Central memory CD8-positive, alpha-beta T cell (primary cell): ENCODE results near the gene MANSC4.

ENCODE experiments used
- ATAC-seq: fragments of 150-1000 bp; cut with Tn5 transposase; replicated peaks from 2 replicates; pipeline ENCODE4 v1.10.0; 2022; ENCODE audit warnings: mild to moderate bottlenecking, moderate FRiP score, moderate number of reproducible peaks; ENCODE audit not compliant: poor library complexity, severe bottlenecking; ENCODE audit errors: extremely low read depth
- DNase-seq, 2 donors: peaks; one replicate each; pipeline ENCODE4 v3.0.0; 2021; ENCODE audit warnings: low spot score in 2 of 2
- H3K27ac Mint-ChIP-seq: one replicate; pipeline ENCODE4 v1.8.0; 2022; ENCODE audit warnings: low read depth, mild to moderate bottlenecking, moderate library complexity, mixed read lengths
- H3K27me3 Mint-ChIP-seq: one replicate; pipeline ENCODE4 v1.8.0; 2022; ENCODE audit warnings: mixed read lengths
- H3K36me3 Mint-ChIP-seq: one replicate; pipeline ENCODE4 v1.8.0; 2022; ENCODE audit warnings: mild to moderate bottlenecking, moderate library complexity, mixed read lengths; ENCODE audit not compliant: insufficient read depth
- H3K4me1 Mint-ChIP-seq: one replicate; pipeline ENCODE4 v1.8.0; 2022; ENCODE audit warnings: mixed read lengths
- H3K4me3 Mint-ChIP-seq: one replicate; pipeline ENCODE4 v1.8.0; 2022; ENCODE audit warnings: mild to moderate bottlenecking, moderate library complexity, mixed read lengths
- H3K9me3 Mint-ChIP-seq: one replicate; pipeline ENCODE4 v1.8.0; 2022; ENCODE audit warnings: mixed read lengths

MANSC4 gene

DNA sequence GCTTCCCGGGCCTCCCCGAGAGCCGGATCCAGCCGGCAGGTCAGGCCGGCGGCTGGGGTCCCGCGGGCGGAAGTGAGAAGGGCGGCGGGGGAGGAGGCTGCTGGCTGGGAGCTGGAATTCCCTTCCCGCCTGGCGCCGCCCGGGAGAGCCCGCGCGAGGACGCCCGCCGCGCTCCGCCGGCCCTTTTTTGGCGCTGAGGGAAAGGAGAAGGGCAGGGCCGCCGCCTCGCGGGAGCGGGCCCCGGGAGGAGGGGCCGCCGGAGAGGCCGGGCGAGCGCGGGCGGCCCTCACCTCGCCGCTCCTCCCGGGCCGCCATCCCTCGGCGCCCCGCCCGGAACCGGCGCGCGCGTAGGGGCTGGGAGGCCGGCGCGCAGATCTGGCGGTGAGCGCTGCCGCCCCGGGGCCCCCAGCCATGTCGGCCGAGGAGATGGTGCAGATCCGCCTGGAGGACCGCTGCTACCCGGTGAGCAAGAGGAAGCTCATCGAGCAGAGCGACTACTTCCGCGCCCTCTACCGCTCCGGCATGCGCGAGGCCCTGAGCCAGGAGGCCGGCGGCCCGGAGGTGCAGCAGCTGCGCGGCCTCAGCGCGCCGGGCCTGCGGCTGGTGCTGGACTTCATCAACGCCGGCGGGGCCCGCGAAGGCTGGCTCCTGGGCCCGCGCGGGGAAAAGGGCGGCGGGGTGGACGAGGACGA, at the start of gene MANSC4, which contains the start of gene KLHL42:
MANSC4 (minus strand) TSS at position 317 of the 692 bp plus-strand sequence. CDS start 8,960 bp downstream, outside the sequence.
KLHL42 (plus strand) TSS at position 314 of the 692 bp plus-strand sequence; CDS start at position 412, 98 bp downstream.
- H3K27me3 Mint-ChIP-seq: no peaks in the 10 kb centered on the region
- peak within 1 kb of the TSS; percentile 83 for H3K4me3 Mint-ChIP-seq
- no peaks in the 10 kb centered on the region for H3K9me3 Mint-ChIP-seq
- peak; percentile 47 to 51 for DNase-seq
- peaks cover 7% of the 10 kb centered on the region for H3K36me3 Mint-ChIP-seq
- peak within 1 kb of the TSS; percentile 25 for H3K27ac Mint-ChIP-seq
- peaks cover 38% of the 10 kb centered on the region for H3K4me1 Mint-ChIP-seq
- peak; percentile 81 for ATAC-seq

DNA sequence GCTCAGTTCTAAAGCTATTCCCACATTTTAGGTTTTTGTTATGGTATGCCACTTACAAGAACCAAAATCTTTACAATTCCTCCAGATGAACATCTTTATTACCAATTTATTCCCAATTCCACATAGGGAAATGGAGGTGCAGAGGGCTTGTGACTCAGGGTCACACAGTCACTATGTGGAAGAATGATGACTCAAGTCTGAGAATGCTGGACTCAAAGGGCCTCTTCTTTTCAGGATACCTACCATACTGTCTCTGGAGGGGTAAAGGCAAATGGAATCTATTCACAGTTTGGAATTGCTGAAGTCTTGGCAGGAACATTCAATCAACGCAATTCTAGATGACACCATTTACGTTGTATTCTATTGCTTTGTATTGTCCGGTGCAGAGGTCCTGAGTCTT, 48.2 kb upstream of the MANSC4 start:
- H3K4me3 Mint-ChIP-seq: no peak overlapping the region
- H3K27me3 Mint-ChIP-seq: peaks cover 52% of the 10 kb centered on the region
- H3K36me3 Mint-ChIP-seq: peaks cover 4% of the 10 kb centered on the region
- ATAC-seq (no peak), DNase-seq (no peak)
- peaks cover 6% of the 10 kb centered on the region for H3K4me1 Mint-ChIP-seq
- no peak overlapping the region for H3K27ac Mint-ChIP-seq
- H3K9me3 Mint-ChIP-seq: no peaks in the 10 kb centered on the region

DNA sequence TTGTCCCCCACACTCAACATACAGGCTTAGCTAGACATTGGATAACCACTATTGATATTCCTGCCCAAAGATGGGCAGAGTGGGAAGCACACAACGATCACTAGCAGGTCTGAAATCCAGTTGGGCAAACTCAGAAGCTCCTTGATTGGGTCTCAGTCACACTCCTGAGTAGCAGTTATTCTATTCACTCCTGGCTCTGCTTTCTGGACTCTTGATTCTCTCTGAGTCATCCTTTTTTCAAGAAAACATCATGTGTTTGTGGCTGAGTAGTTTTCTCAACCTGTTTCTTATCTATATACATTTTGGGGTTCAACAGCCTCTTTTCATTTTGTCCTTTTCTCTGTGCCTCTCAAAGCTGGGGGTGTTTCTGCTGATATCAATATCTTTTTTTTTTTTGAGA, 46.0 kb upstream of the MANSC4 start:
- Mint-ChIP-seq H3K4me1 (peaks cover 19% of the 10 kb centered on the region), H3K4me3 (no peak overlapping the region), H3K36me3 (peaks cover 4% of the 10 kb centered on the region), H3K27ac (no peak overlapping the region), H3K9me3 (no peaks in the 10 kb centered on the region), H3K27me3 (peaks cover 36% of the 10 kb centered on the region)
- no peak for ATAC-seq
- no peak for DNase-seq

DNA sequence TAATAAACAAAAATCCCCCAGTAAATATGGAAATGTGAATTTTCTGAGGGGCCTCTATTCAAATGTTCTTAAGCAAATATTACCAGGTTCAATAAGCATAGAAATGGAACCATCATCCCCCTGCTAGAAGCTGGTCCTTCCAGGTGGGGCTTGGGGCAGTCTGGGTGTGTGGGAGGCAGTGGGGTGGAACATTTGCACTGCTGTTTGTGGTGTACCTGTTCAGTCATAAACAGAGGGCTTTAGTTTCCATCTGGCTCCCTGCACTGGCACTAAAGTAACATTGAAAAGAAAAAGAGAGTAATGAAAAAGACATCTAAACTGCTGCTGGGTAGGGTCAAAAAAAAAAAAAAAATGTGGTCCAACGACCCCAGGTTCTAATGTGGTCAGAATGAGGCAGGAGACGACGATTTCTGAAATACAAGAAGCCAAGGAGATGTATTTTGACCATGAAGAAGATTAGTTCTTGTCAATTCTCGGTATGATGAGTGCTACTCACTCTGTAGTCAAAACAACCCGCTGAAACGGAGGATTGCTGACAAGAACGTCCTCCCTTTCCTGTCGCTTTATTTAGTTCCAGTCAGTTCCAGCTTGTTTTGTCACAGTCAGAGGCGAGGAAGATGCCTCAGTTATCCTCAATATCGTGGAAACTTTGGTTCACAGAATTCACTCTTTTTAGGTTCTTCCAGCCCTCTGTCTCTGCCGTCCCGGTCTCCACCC, 44.2 kb upstream of the MANSC4 start:
- Mint-ChIP-seq H3K4me1 (peaks cover 20% of the 10 kb centered on the region), H3K36me3 (peaks cover 5% of the 10 kb centered on the region), H3K9me3 (no peaks in the 10 kb centered on the region), H3K27me3 (peaks cover 23% of the 10 kb centered on the region), H3K4me3 (no peak overlapping the region), H3K27ac (peak overlapping the region; percentile 76)
- ATAC-seq (no peak), DNase-seq (no peak)

DNA sequence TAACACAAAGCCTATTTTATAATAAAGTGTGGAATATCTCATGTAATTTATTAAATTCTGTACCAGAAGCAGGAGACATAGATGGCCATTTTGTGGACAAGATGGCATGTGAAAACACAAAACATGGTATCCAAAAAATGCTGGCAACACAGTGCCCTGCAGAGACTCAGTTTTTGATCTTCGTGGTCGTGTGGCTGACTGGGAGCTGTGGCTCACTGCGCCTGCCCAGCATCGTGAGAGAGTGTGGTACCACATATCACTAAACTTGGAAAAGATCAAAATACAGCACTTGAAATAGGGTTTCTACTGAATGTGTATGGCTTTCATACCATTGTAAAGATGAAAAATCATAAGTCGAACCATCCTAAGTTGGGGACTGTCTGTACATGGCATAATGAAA, 43.0 kb upstream of the MANSC4 start:
- ATAC-seq: no peak
- peaks cover 27% of the 10 kb centered on the region for H3K27me3 Mint-ChIP-seq
- peaks cover 20% of the 10 kb centered on the region for H3K4me1 Mint-ChIP-seq
- no peak overlapping the region for H3K27ac Mint-ChIP-seq
- no peak for DNase-seq
- no peak overlapping the region for H3K4me3 Mint-ChIP-seq
- no peaks in the 10 kb centered on the region for H3K9me3 Mint-ChIP-seq
- H3K36me3 Mint-ChIP-seq: peaks cover 4% of the 10 kb centered on the region

DNA sequence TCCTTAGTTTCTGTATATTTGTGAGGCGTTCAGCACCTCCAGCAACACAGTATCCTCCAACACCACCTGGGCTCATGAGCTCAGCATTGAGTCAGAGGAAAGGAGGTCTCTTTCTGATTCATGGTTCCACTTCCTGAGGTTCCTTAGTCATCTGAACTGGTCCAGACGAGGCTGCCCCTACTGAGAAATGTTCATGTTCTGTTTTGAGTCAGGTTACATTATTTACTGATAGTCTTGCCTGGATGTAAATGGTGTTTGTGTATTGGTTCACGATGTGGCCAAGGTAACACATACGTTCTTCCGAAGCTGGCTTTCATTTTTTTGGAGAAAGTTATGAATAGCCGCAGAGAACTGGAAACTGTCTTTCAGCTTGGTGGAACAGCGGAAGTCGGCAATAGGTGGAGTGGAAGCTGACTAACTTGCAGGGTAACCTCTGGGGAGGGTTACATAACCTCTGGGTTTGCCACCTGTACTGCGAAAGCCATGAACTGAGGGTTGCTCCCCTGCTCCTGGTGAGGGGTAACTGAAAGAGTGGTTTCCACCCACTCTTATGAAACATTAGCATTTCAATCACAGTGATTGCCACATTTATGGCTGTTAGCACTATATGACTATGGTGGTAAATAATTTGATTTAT, 42.2 kb upstream of the MANSC4 start:
- H3K36me3 Mint-ChIP-seq: peaks cover 3% of the 10 kb centered on the region
- H3K4me1 Mint-ChIP-seq: peaks cover 20% of the 10 kb centered on the region
- peak; percentile 82 for ATAC-seq
- peaks cover 31% of the 10 kb centered on the region for H3K27me3 Mint-ChIP-seq
- H3K9me3 Mint-ChIP-seq: no peaks in the 10 kb centered on the region
- peak overlapping the region; percentile 38 for H3K27ac Mint-ChIP-seq
- peak; percentile 16 to 40 for DNase-seq
- peak overlapping the region; percentile 59 for H3K4me3 Mint-ChIP-seq

DNA sequence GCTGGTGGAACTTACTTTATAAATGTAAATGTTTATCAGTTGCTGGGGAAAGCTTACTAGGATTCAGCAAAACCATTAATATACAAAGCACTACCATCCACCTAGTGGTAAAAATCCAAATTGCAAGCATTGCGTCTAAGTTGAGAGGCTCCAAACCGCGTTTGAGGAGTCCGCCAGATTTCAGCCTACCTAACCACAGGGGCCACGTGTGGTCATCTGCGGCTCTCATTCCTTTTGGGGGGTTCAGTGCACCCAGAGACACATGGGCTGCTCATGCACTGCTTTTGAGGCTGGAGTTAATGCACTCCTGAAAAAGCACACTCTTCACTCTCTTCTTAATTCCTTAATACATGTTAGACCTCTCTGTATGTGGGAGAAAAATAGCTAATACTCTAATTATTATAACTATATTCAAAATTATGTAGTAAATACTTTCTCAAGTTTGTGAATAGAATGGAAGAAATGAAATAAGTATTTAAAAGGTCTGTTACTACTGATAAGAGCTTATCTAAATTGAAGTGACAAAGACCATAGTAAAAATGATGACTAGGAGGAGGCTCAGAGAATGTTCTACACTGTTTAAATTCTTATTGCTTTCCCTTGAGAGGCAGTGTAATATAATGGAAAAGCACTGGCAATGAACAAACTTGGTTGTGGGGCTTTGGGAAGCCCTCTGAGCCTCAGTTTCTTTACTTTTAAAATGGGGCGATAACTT, 41.4 kb upstream of the MANSC4 start:
- Mint-ChIP-seq H3K4me3 (peak overlapping the region; percentile 59), H3K27ac (no peak overlapping the region), H3K4me1 (peaks cover 20% of the 10 kb centered on the region), H3K27me3 (peaks cover 31% of the 10 kb centered on the region), H3K36me3 (peaks cover 3% of the 10 kb centered on the region), H3K9me3 (no peaks in the 10 kb centered on the region)
- DNase-seq (peak in 1 of 2 donors; percentile 12), ATAC-seq (no peak)

DNA sequence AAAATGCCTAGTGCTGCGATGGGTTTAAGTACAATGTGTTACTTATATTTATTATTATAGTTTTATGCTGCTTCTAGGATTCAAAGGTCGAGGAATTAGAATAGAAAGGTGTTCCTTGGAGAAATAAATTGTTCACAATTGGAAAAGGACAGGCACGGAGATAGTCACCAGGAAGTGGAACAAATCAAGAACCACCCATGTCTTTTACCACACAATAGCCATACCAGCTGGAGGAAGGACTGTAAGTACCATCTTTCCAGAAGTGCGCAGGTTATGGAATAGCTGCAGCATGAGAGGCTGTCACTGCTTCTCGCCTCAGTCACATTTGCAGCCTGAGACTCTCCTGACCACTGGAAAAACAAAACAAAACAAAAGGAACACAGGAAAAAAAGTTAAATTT, 40.5 kb upstream of the MANSC4 start:
- H3K9me3 Mint-ChIP-seq: no peaks in the 10 kb centered on the region
- no peak for DNase-seq
- H3K27ac Mint-ChIP-seq: no peak overlapping the region
- no peak for ATAC-seq
- peaks cover 3% of the 10 kb centered on the region for H3K36me3 Mint-ChIP-seq
- H3K4me1 Mint-ChIP-seq: peaks cover 20% of the 10 kb centered on the region
- no peak overlapping the region for H3K4me3 Mint-ChIP-seq
- H3K27me3 Mint-ChIP-seq: peaks cover 22% of the 10 kb centered on the region

DNA sequence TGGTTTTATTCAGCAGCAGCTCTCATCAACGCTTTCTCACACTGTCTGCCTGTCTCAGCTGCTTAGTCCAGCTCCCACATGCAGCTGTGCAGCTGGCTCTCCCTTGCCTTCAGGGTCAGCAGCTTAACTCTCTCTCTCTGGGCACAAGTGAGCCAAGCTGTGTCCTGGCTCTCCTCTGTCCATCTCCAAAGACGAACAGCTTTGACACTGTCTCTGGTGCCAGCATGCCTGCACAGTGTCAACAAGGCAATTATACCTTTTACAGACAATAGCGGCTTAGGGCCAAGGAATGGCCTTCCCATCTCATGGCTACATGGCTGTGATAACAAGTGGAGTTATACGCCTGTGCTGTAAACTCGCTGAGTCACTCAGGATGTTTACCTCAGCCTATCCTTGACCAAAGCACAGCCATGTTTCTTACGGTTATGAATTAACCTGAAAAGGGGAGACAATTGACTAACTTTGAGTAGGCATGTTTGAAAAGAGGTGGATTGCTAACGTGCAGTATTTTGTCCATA, 38.4 kb upstream of the MANSC4 start:
- ATAC-seq: no peak

DNA sequence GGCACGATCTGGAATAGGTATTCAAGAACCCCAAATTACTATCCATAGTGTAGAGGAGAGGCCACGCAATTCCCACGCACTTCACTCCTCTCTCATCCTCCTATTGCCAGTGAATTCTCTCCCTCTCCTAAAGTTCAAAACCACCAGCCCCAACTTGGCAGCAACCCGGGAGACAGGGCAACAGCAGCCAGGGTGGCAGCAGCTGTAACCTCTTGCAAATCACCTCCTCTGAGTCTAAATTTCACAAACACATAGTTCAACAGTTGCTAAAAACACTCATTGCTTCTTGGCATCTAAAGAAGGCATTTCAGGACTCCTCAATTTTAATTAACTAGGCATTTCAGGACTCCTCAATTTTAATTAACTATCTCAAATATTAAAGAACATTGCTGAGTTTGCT, 37.7 kb upstream of the MANSC4 start:
- Mint-ChIP-seq H3K27ac (no peak overlapping the region), H3K4me3 (no peak overlapping the region), H3K27me3 (peaks cover 31% of the 10 kb centered on the region), H3K4me1 (peaks cover 14% of the 10 kb centered on the region), H3K36me3 (peaks cover 1% of the 10 kb centered on the region), H3K9me3 (no peaks in the 10 kb centered on the region)
- DNase-seq: no peak
- ATAC-seq: no peak

More for the DNA sequence above, 38.4 kb upstream of the MANSC4 start:
- no peak overlapping the region for H3K27ac Mint-ChIP-seq
- peaks cover 26% of the 10 kb centered on the region for H3K27me3 Mint-ChIP-seq
- no peak overlapping the region for H3K4me3 Mint-ChIP-seq
- DNase-seq: no peak
- peaks cover 14% of the 10 kb centered on the region for H3K4me1 Mint-ChIP-seq
- H3K36me3 Mint-ChIP-seq: peaks cover 1% of the 10 kb centered on the region
- no peaks in the 10 kb centered on the region for H3K9me3 Mint-ChIP-seq

DNA sequence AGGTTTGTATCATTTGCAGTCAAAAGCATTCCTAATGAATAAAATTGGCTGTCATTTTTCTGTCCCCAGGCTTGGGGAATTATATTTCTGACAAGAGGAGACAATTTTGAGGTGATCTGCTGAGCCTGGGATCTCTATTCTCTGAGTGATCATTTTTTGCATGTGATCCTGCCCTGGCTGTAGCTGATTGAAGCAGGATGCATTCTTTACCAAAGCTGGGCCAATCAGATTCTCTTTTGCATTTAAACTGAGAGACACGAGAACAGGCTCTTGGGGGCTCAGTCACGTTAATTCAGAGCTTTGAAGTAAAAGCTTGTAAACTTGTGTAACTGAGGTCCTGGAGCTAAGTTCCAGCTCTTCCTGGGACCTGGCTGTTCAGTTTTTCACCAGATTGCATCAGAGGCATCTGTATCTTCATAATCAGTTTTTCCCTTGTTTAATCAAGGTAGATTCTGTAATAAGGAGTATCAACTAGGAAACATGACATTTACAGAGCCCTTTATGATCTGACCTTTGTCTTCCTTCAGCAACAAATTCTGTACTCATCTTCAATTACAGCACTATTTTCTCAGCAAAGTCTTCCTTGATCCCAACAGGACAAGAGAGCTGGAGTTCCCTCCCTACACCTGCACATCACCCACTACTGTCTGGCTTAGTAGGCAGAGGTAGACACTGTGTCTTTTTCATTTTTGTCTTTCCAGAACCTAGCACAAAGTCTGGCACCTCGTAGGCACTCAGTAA, 35.0 kb upstream of the MANSC4 start:
- DNase-seq: no peak
- no peaks in the 10 kb centered on the region for H3K36me3 Mint-ChIP-seq
- no peak overlapping the region for H3K4me3 Mint-ChIP-seq
- no peaks in the 10 kb centered on the region for H3K4me1 Mint-ChIP-seq
- H3K27me3 Mint-ChIP-seq: peaks cover 58% of the 10 kb centered on the region
- H3K27ac Mint-ChIP-seq: no peak overlapping the region
- ATAC-seq: no peak
- no peaks in the 10 kb centered on the region for H3K9me3 Mint-ChIP-seq
